HepG2 (cell line): ENCODE data around the gene CNTN5. TPM values are rescaled to one million over a fixed set of nuclear protein-coding genes. Genes with fewer than 3 reads are reported as not detected.

Experiments
- ATAC-seq: fragments of 200-7000 bp; cut with Tn5 transposase; 3 replicates; pipeline ENCODE4 v1.9.1; 2020; ENCODE audit warnings: mild to moderate bottlenecking, moderate library complexity
- BruUV-seq: library from RNA; stranded (reverse); fragments of 400-500 nt; replicated peaks from 2 replicates; lab custom pipeline; 2021; lab: Mats Ljungman, UMichigan
- CTCF ChIA-PET: fragments of 300-600 bp; formaldehyde crosslinking; extraction: SDS; loops from one replicate; lab custom pipeline; 2021; ENCODE audit warnings: low total read pairs, inconsistent platforms, low intra/inter-chr PET ratio; lab: Yijun Ruan, JAX
- POLR2A ChIA-PET: fragments of 350-600 bp; sonication (Branson Sonifier 250); formaldehyde crosslinking; loops from one replicate; lab custom pipeline; 2020; ENCODE audit warnings: antibody characterized with exemption, inconsistent platforms; lab: Yijun Ruan, JAX
- DNase-seq: peaks from one replicate; pipeline ENCODE4 v3.0.0-alpha.2; 2015; ENCODE audit warnings: low spot score
- FAIRE-seq: peaks from 3 replicates; lab custom pipeline; 2011; peaks lifted over from hg19 to GRCh38; lab: Jason Lieb, UNC
- H2AFZ ChIP-seq: one replicate; pipeline ENCODE4 v1.6.1; 2011; ENCODE audit warnings: low read length, inconsistent platforms
- H3K27ac ChIP-seq: fragments of 300-600 bp; 3 replicates; pipeline ENCODE4 v1.8.0; 2011; ENCODE audit warnings: mixed run types, mild to moderate bottlenecking, mixed read lengths, low read length, inconsistent platforms; ENCODE audit not compliant: insufficient read depth; ENCODE audit errors: extremely low read length
- H3K27me3 ChIP-seq, 2 experiments: fragments of 200-600 bp in 1 of 2; 2 replicates in 1 of 2; 3 replicates in 1 of 2; pipeline versions ENCODE4 v1.6.0 to v1.8.0; 2011; ENCODE audit warnings: low read length in 2 of 2, mild to moderate bottlenecking in 2 of 2, moderate library complexity in 2 of 2, inconsistent platforms in 1 of 2; ENCODE audit not compliant: insufficient read depth in 2 of 2, control insufficient read depth in 1 of 2
- H3K36me3 ChIP-seq, 2 experiments: fragments of 200-600 bp in 1 of 2; replicated peaks in 1 of 2; 2 replicates in 1 of 2; 3 replicates in 1 of 2; pipeline versions ENCODE4 v1.5.1 to v1.8.0; 2011; ENCODE audit warnings: low read length in 2 of 2, inconsistent platforms in 1 of 2; ENCODE audit not compliant: insufficient read depth in 2 of 2, control insufficient read depth in 1 of 2
- H3K4me1 ChIP-seq: 2 replicates; pipeline ENCODE4 v1.5.1; 2012; ENCODE audit warnings: low read length, inconsistent platforms; ENCODE audit not compliant: insufficient read depth
- H3K4me2 ChIP-seq: 2 replicates; pipeline ENCODE4 v1.6.0; 2011; ENCODE audit warnings: low read depth, low read length, inconsistent platforms
- H3K4me3 ChIP-seq, 3 experiments: fragments of 200-600 bp in 1 of 3; sonication (generic), shearing (Covaris generic) in 1 of 3; replicated peaks in 1 of 3; 2 replicates each; pipeline ENCODE4 v1.5.1; 2011 to 2016; ENCODE audit warnings: low read length in 3 of 3, inconsistent platforms in 2 of 3, low read depth in 2 of 3, mild to moderate bottlenecking in 2 of 3, control low read depth in 1 of 3, mixed read lengths in 1 of 3; ENCODE audit not compliant: insufficient read depth in 1 of 3
- H3K79me2 ChIP-seq: one replicate; pipeline ENCODE4 v1.6.1; 2011; ENCODE audit warnings: low read length, inconsistent platforms; ENCODE audit not compliant: insufficient read depth
- H3K9ac ChIP-seq: 2 replicates; pipeline ENCODE4 v1.6.0; 2011; ENCODE audit warnings: mild to moderate bottlenecking, low read depth, low read length, inconsistent platforms; ENCODE audit not compliant: insufficient read depth
- H3K9me3 ChIP-seq: 2 replicates; pipeline ENCODE4 v1.5.1; 2012; ENCODE audit warnings: mild to moderate bottlenecking, low read length
- H4K20me1 ChIP-seq: 2 replicates; pipeline ENCODE4 v1.6.0; 2011; ENCODE audit warnings: inconsistent platforms, mild to moderate bottlenecking, low read length, moderate library complexity; ENCODE audit not compliant: insufficient read depth
- CBX2 ChIP-seq, 2 experiments: fragments of 200-600 bp in 1 of 2; sonication (generic); formaldehyde crosslinking in 1 of 2; IDR thresholded peaks; 2 replicates each; pipeline versions ENCODE4 v1.7.0 to v1.8.1; 2018 to 2022; ENCODE audit warnings: low read depth in 2 of 2, low read length in 1 of 2, mild to moderate bottlenecking in 1 of 2, missing genetic modification reagents in 1 of 2
- GTF3A ChIP-seq: sonication (generic); formaldehyde crosslinking; conservative IDR thresholded peaks from 2 replicates; pipeline ENCODE4 v1.4.0; 2020; ENCODE audit warnings: mild to moderate bottlenecking, missing genetic modification reagents
- IRF9 ChIP-seq: sonication (generic); formaldehyde crosslinking; IDR thresholded peaks from 2 replicates; pipeline ENCODE4 v1.8.0; 2022; ENCODE audit warnings: missing genetic modification reagents, mild to moderate bottlenecking, borderline replicate concordance
- RARA ChIP-seq: IDR thresholded peaks from 2 replicates; pipeline ENCODE4 v1.6.1; 2016; ENCODE audit warnings: missing genetic modification reagents, missing compliant biosample characterization
- SCMH1 ChIP-seq: sonication (generic); formaldehyde crosslinking; IDR thresholded peaks from 2 replicates; pipeline ENCODE4 v1.9.0; 2021; ENCODE audit warnings: missing genetic modification reagents, mild to moderate bottlenecking, borderline replicate concordance
- ZBTB8A ChIP-seq: sonication (generic); formaldehyde crosslinking; IDR thresholded peaks from 2 replicates; pipeline ENCODE4 v1.4.0; 2020; ENCODE audit warnings: mild to moderate bottlenecking, low read depth, missing genetic modification reagents, borderline replicate concordance
- ZNF337 ChIP-seq: sonication (generic); formaldehyde crosslinking; IDR thresholded peaks from 2 replicates; pipeline ENCODE4 v1.5.1; 2020; ENCODE audit warnings: missing genetic modification reagents, low read depth, mild to moderate bottlenecking, borderline replicate concordance
- ZNF788 ChIP-seq: sonication (generic); formaldehyde crosslinking; IDR thresholded peaks from 2 replicates; pipeline ENCODE4 v1.5.0; 2020; ENCODE audit warnings: mild to moderate bottlenecking, missing genetic modification reagents, borderline replicate concordance
- ZNF790 ChIP-seq: sonication (generic); formaldehyde crosslinking; IDR thresholded peaks from 2 replicates; pipeline ENCODE4 v1.8.0; 2022; ENCODE audit warnings: missing genetic modification reagents, mild to moderate bottlenecking, borderline replicate concordance
- ZNF816 ChIP-seq: sonication (generic); formaldehyde crosslinking; IDR thresholded peaks from 2 replicates; pipeline ENCODE4 v1.8.0; 2022; ENCODE audit warnings: missing genetic modification reagents, mild to moderate bottlenecking, borderline replicate concordance
- WGBS: methylation state at CpG from one replicate; pipeline ENCODE4 v1.1.6; 2017; ENCODE audit warnings: low lambda C conversion rate; 5-methylcytosine and 5-hydroxymethylcytosine counted together
- in situ Hi-C: cut with HindIII; loops from 2 replicates; pipeline ENCODE4 v1.10.0; 2017; ENCODE audit warnings: low pct_unique_long_range_greater_than_20kb; ENCODE audit not compliant: extremely low pct_ligation_motif_present
- intact Hi-C: fragments of 100-400 bp; cut with micrococcal nuclease; formaldehyde crosslinking; loops from one replicate; pipeline ENCODE4 v1.10.0; 2022; ENCODE audit not compliant: unreplicated experiment
- polyA plus RNA-seq, 8 experiments: library from polyadenylated mRNA; depleted of rRNA in 3 of 8; stranded (reverse) in 7 of 8; unstranded in 1 of 8; fragments of >200 nt; fragmentation: Illumina TruSeq in 4 of 8; extraction: Trizol in 4 of 8; gene quantifications; 2 replicates each; pipeline versions ENCODE4 v1.2.1 to v1.2.3, GENCODE V29; 2011 to 2016; ENCODE audit warnings: low read depth in 4 of 8, missing spikeins in 1 of 8, mixed read lengths in 1 of 8; ENCODE audit not compliant: insufficient read depth in 1 of 8
- total RNA-seq, 5 experiments: library from RNA; depleted of rRNA; stranded (reverse); fragments of >200 nt; fragmentation: Illumina TruSeq; extraction: Trizol; gene quantifications; 2 replicates each; pipeline ENCODE4 v1.2.3, GENCODE V29; 2016; ENCODE audit warnings: low read depth in 1 of 5
- TF ChIP-seq, protein P1 (sequence below): sonication (generic); formaldehyde crosslinking; conservative IDR thresholded peaks from 2 replicates; pipeline ENCODE4 v1.8.0; 2022; ENCODE audit warnings: mild to moderate bottlenecking, moderate library complexity, missing genetic modification reagents
- TF ChIP-seq, protein P2 (sequence below): sonication (generic); formaldehyde crosslinking; IDR thresholded peaks from 2 replicates; pipeline ENCODE4 v1.4.0; 2020; ENCODE audit warnings: missing genetic modification reagents, borderline replicate concordance
- TF ChIP-seq, protein P3 (sequence below): sonication (generic); formaldehyde crosslinking; IDR thresholded peaks from 2 replicates; pipeline ENCODE4 v1.4.0; 2020; ENCODE audit warnings: missing genetic modification reagents, borderline replicate concordance

Gene CNTN5
- total and polyA plus RNA-seq, 2 of the 13 experiments (the other 11 are each of a cell fraction or from before 2014, with no cell fraction given) = not detected

DNA sequence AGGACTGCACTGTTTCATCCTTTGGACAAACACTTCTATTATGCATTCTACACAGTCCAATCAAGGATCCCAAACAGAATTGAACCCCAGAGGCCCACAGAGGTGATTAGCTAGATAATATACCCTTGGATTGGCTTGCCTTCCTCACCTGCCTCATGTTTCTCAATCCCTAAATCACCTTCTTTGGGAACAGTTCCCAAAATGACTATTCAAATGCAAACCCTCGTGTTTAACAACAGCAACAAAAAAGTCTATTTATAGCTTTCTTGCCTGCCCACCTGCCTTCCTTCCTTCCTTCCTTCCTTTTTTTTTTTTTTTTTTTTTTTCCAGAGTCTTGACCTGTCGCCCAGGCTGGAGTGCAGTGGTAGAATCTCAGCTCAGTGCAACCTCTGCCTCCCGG, 180.0 kb downstream of the CNTN5 start:
- intact Hi-C loops = no loop called here
- WGBS = 14% methylated on average over 3 of the region's 3 CpGs
- no peak for FAIRE-seq

More for the DNA sequence above, 180.0 kb downstream of the CNTN5 start:
- Histone ChIP-seq H4K20me1 (no peaks in the 10 kb centered on the region), H3K27ac (no peak overlapping the region), H3K4me3 (no peak overlapping the region), H3K9me3 (no peaks in the 10 kb centered on the region), H3K4me1 (no peaks in the 10 kb centered on the region), H2AFZ (no peak overlapping the region), H3K79me2 (no peaks in the 10 kb centered on the region), H3K9ac (no peak overlapping the region), H3K36me3 (no peaks in the 10 kb centered on the region), H3K4me2 (no peak overlapping the region), H3K27me3 (no peaks in the 10 kb centered on the region)
- in situ Hi-C loops = no loop called here
- no peak for DNase-seq
- no TSS peak for BruUV-seq
- TF ChIP-seq ZNF337 (CRISPR knock-in tag) (no peak), RARA (no peak), CBX2 (IDR thresholded peaks at IDR 0.05; ENCODE audit: low read depth, low read length) (no peak), CBX2 (CRISPR knock-in tag; IDR thresholded peaks at IDR 0.05; ENCODE audit: low read depth) (no peak), ZNF816 (no peak), ZBTB8A (CRISPR knock-in tag) (no peak), IRF9 (CRISPR knock-in tag) (no peak), ZNF788 (CRISPR knock-in tag) (no peak), GTF3A (no peak), ZNF790 (no peak), SCMH1 (no peak)
- TF ChIP-seq, protein P1, sequence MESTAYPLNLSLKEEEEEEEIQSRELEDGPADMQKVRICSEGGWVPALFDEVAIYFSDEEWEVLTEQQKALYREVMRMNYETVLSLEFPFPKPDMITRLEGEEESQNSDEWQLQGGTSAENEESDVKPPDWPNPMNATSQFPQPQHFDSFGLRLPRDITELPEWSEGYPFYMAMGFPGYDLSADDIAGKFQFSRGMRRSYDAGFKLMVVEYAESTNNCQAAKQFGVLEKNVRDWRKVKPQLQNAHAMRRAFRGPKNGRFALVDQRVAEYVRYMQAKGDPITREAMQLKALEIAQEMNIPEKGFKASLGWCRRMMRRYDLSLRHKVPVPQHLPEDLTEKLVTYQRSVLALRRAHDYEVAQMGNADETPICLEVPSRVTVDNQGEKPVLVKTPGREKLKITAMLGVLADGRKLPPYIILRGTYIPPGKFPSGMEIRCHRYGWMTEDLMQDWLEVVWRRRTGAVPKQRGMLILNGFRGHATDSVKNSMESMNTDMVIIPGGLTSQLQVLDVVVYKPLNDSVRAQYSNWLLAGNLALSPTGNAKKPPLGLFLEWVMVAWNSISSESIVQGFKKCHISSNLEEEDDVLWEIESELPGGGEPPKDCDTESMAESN (CRISPR knock-in tag) = no peak
- TF ChIP-seq, protein P2, sequence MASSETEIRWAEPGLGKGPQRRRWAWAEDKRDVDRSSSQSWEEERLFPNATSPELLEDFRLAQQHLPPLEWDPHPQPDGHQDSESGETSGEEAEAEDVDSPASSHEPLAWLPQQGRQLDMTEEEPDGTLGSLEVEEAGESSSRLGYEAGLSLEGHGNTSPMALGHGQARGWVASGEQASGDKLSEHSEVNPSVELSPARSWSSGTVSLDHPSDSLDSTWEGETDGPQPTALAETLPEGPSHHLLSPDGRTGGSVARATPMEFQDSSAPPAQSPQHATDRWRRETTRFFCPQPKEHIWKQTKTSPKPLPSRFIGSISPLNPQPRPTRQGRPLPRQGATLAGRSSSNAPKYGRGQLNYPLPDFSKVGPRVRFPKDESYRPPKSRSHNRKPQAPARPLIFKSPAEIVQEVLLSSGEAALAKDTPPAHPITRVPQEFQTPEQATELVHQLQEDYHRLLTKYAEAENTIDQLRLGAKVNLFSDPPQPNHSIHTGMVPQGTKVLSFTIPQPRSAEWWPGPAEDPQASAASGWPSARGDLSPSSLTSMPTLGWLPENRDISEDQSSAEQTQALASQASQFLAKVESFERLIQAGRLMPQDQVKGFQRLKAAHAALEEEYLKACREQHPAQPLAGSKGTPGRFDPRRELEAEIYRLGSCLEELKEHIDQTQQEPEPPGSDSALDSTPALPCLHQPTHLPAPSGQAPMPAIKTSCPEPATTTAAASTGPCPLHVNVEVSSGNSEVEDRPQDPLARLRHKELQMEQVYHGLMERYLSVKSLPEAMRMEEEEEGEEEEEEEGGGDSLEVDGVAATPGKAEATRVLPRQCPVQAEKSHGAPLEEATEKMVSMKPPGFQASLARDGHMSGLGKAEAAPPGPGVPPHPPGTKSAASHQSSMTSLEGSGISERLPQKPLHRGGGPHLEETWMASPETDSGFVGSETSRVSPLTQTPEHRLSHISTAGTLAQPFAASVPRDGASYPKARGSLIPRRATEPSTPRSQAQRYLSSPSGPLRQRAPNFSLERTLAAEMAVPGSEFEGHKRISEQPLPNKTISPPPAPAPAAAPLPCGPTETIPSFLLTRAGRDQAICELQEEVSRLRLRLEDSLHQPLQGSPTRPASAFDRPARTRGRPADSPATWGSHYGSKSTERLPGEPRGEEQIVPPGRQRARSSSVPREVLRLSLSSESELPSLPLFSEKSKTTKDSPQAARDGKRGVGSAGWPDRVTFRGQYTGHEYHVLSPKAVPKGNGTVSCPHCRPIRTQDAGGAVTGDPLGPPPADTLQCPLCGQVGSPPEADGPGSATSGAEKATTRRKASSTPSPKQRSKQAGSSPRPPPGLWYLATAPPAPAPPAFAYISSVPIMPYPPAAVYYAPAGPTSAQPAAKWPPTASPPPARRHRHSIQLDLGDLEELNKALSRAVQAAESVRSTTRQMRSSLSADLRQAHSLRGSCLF (CRISPR knock-in tag) = no peak
- TF ChIP-seq, protein P3, sequence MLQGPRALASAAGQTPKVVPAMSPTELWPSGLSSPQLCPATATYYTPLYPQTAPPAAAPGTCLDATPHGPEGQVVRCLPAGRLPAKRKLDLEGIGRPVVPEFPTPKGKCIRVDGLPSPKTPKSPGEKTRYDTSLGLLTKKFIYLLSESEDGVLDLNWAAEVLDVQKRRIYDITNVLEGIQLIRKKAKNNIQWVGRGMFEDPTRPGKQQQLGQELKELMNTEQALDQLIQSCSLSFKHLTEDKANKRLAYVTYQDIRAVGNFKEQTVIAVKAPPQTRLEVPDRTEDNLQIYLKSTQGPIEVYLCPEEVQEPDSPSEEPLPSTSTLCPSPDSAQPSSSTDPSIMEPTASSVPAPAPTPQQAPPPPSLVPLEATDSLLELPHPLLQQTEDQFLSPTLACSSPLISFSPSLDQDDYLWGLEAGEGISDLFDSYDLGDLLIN (CRISPR knock-in tag) = no peak
- ChIA-PET CTCF (no interaction called here), POLR2A (no interaction called here)
- no peak for ATAC-seq
